HG03575 (cell line): ENCODE data around the gene GPRC5C.
"Not testable (repeated sequence)": the region's sequence is repeated elsewhere in the genome, so short reads cannot be mapped to it uniquely, and the experiment has no call there.

ENCODE experiments used
- ATAC-seq: cut with Tn5 transposase; IDR thresholded peaks from one replicate; pipeline ENCODE4 v1.9.1; 2021; ENCODE audit not compliant: unreplicated experiment, insufficient number of reproducible peaks, low FRiP score; ENCODE audit errors: extremely low read depth

GPRC5C gene

GRCh38 chr17:74485841-74486240 is 54.0 kb downstream of the GPRC5C start:
- ATAC-seq, result no peak

- ATAC-seq, result not testable (repeated sequence)
Measured at GRCh38 chr17:74488276-74488675, 56.4 kb downstream of the GPRC5C start.

- no peak for ATAC-seq
Measured at GRCh38 chr17:74490716-74491115, 58.8 kb downstream of the GPRC5C start.

- ATAC-seq, result no peak
Measured at GRCh38 chr17:74491626-74492025, 59.7 kb downstream of the GPRC5C start.

- ATAC-seq, result no peak
Measured at GRCh38 chr17:74493331-74493833, 61.5 kb downstream of the GPRC5C start.
